IPS-18a (cell line): ENCODE data around the gene MCF2L2.

Source experiments
- H3K27ac ChIP-seq: one replicate; pipeline ENCODE4 v1.5.1; 2013; ENCODE audit warnings: low read length
- H3K27me3 ChIP-seq: one replicate; pipeline ENCODE4 v1.6.1; 2013; ENCODE audit warnings: mild to moderate bottlenecking, low read length; ENCODE audit not compliant: control insufficient read depth, insufficient read depth
- H3K36me3 ChIP-seq: one replicate; pipeline ENCODE4 v1.6.1; 2013; ENCODE audit warnings: low read depth, low read length; ENCODE audit not compliant: control insufficient read depth
- H3K4me1 ChIP-seq: one replicate; pipeline ENCODE4 v1.6.1; 2013; ENCODE audit warnings: low read depth, low read length; ENCODE audit not compliant: control insufficient read depth
- H3K4me3 ChIP-seq: one replicate; pipeline ENCODE4 v1.5.1; 2013; ENCODE audit warnings: low read length
- H3K9ac ChIP-seq: one replicate; pipeline ENCODE4 v1.6.1; 2013; ENCODE audit warnings: mild to moderate bottlenecking, low read length, moderate library complexity
- H3K9me3 ChIP-seq: one replicate; pipeline ENCODE4 v1.6.1; 2013; ENCODE audit warnings: low read depth, low read length; ENCODE audit not compliant: control insufficient read depth

MCF2L2 gene

GRCh38 chr3:183284570-183284969 lies 143.8 kb downstream of the MCF2L2 start:
- no peaks in the 10 kb centered on the region for H3K36me3 ChIP-seq
- H3K27ac ChIP-seq, result no peak overlapping the region
- no peaks in the 10 kb centered on the region for H3K27me3 ChIP-seq
- H3K4me3 ChIP-seq, result no peak overlapping the region
- no peaks in the 10 kb centered on the region for H3K9me3 ChIP-seq
- no peak overlapping the region for H3K9ac ChIP-seq
- peaks cover 4% of the 10 kb centered on the region for H3K4me1 ChIP-seq

GRCh38 chr3:183283886-183284285 lies 144.5 kb downstream of the MCF2L2 start:
- no peak overlapping the region for H3K27ac ChIP-seq

GRCh38 chr3:183281126-183281797 lies 147.2 kb downstream of the MCF2L2 start:
- Histone ChIP-seq H3K27me3 (no peaks in the 10 kb centered on the region), H3K4me1 (peaks cover 4% of the 10 kb centered on the region), H3K4me3 (no peak overlapping the region), H3K9me3 (no peaks in the 10 kb centered on the region), H3K36me3 (no peaks in the 10 kb centered on the region), H3K9ac (no peak overlapping the region), H3K27ac (no peak overlapping the region)

More at GRCh38 chr3:183283886-183284285, 144.5 kb downstream of the MCF2L2 start:
- no peak overlapping the region for H3K9ac ChIP-seq
- H3K9me3 ChIP-seq, result no peaks in the 10 kb centered on the region
- peaks cover 4% of the 10 kb centered on the region for H3K4me1 ChIP-seq
- H3K27me3 ChIP-seq, result no peaks in the 10 kb centered on the region
- no peaks in the 10 kb centered on the region for H3K36me3 ChIP-seq
- H3K4me3 ChIP-seq, result no peak overlapping the region

- H3K36me3 ChIP-seq, result no peaks in the 10 kb centered on the region
- H3K4me3 ChIP-seq, result no peak overlapping the region
- no peak overlapping the region for H3K9ac ChIP-seq
- no peaks in the 10 kb centered on the region for H3K9me3 ChIP-seq
- no peaks in the 10 kb centered on the region for H3K27me3 ChIP-seq
- no peak overlapping the region for H3K27ac ChIP-seq
- H3K4me1 ChIP-seq, result peaks cover 4% of the 10 kb centered on the region
Measured at GRCh38 chr3:183279371-183279770, 149.0 kb downstream of the MCF2L2 start.

GRCh38 chr3:183278479-183279088 lies 149.8 kb downstream of the MCF2L2 start:
- Histone ChIP-seq H3K4me1 (peaks cover 4% of the 10 kb centered on the region), H3K4me3 (no peak overlapping the region), H3K27ac (no peak overlapping the region), H3K27me3 (no peaks in the 10 kb centered on the region), H3K36me3 (no peaks in the 10 kb centered on the region), H3K9ac (no peak overlapping the region), H3K9me3 (no peaks in the 10 kb centered on the region)

- no peak overlapping the region for H3K27ac ChIP-seq
- H3K4me1 ChIP-seq, result peaks cover 4% of the 10 kb centered on the region
- H3K4me3 ChIP-seq, result no peak overlapping the region
- no peaks in the 10 kb centered on the region for H3K36me3 ChIP-seq
- no peak overlapping the region for H3K9ac ChIP-seq
- H3K9me3 ChIP-seq, result no peaks in the 10 kb centered on the region
- no peaks in the 10 kb centered on the region for H3K27me3 ChIP-seq
Measured at GRCh38 chr3:183277260-183277659, 151.2 kb downstream of the MCF2L2 start.

- no peak overlapping the region for H3K4me3 ChIP-seq
- no peaks in the 10 kb centered on the region for H3K4me1 ChIP-seq
- no peaks in the 10 kb centered on the region for H3K36me3 ChIP-seq
- no peaks in the 10 kb centered on the region for H3K9me3 ChIP-seq
- H3K27me3 ChIP-seq, result no peaks in the 10 kb centered on the region
- H3K27ac ChIP-seq, result no peak overlapping the region
- H3K9ac ChIP-seq, result no peak overlapping the region
Measured at GRCh38 chr3:183275937-183276336, 152.5 kb downstream of the MCF2L2 start.

GRCh38 chr3:183275418-183275817 lies 153.0 kb downstream of the MCF2L2 start:
- H3K4me1 ChIP-seq, result no peaks in the 10 kb centered on the region
- no peaks in the 10 kb centered on the region for H3K9me3 ChIP-seq
- H3K27ac ChIP-seq, result no peak overlapping the region
- no peak overlapping the region for H3K4me3 ChIP-seq
- no peak overlapping the region for H3K9ac ChIP-seq
- H3K36me3 ChIP-seq, result peaks cover 1% of the 10 kb centered on the region
- H3K27me3 ChIP-seq, result no peaks in the 10 kb centered on the region

GRCh38 chr3:183274609-183275008 lies 153.8 kb downstream of the MCF2L2 start:
- Histone ChIP-seq H3K9ac (no peak overlapping the region), H3K4me1 (no peaks in the 10 kb centered on the region), H3K27ac (no peak overlapping the region), H3K27me3 (no peaks in the 10 kb centered on the region), H3K4me3 (no peak overlapping the region), H3K36me3 (peaks cover 5% of the 10 kb centered on the region), H3K9me3 (no peaks in the 10 kb centered on the region)

- no peaks in the 10 kb centered on the region for H3K9me3 ChIP-seq
- H3K27ac ChIP-seq, result no peak overlapping the region
- no peaks in the 10 kb centered on the region for H3K27me3 ChIP-seq
- peaks cover 15% of the 10 kb centered on the region for H3K4me1 ChIP-seq
- no peak overlapping the region for H3K4me3 ChIP-seq
- no peak overlapping the region for H3K9ac ChIP-seq
- peaks cover 5% of the 10 kb centered on the region for H3K36me3 ChIP-seq
Measured at GRCh38 chr3:183272791-183273190, 155.6 kb downstream of the MCF2L2 start.

- Histone ChIP-seq H3K4me1 (peaks cover 19% of the 10 kb centered on the region), H3K4me3 (no peak overlapping the region), H3K9me3 (no peaks in the 10 kb centered on the region)
Measured at GRCh38 chr3:183272142-183272541, 156.3 kb downstream of the MCF2L2 start.

GRCh38 chr3:183270344-183270743 lies 158.1 kb downstream of the MCF2L2 start:
- H3K27me3 ChIP-seq, result no peaks in the 10 kb centered on the region
- no peaks in the 10 kb centered on the region for H3K9me3 ChIP-seq
- H3K9ac ChIP-seq, result no peak overlapping the region
- peaks cover 32% of the 10 kb centered on the region for H3K4me1 ChIP-seq
- H3K36me3 ChIP-seq, result peaks cover 5% of the 10 kb centered on the region
- no peak overlapping the region for H3K27ac ChIP-seq
- no peak overlapping the region for H3K4me3 ChIP-seq

More at GRCh38 chr3:183272142-183272541, 156.3 kb downstream of the MCF2L2 start:
- Histone ChIP-seq H3K27me3 (no peaks in the 10 kb centered on the region), H3K9ac (no peak overlapping the region), H3K27ac (no peak overlapping the region), H3K36me3 (peaks cover 5% of the 10 kb centered on the region)
